ENCODE measurements around the gene ZC2HC1B. TPM values are rescaled to one million over a fixed set of nuclear protein-coding genes. Genes with fewer than 3 reads are reported as not detected.

Gene ZC2HC1B, protein sequence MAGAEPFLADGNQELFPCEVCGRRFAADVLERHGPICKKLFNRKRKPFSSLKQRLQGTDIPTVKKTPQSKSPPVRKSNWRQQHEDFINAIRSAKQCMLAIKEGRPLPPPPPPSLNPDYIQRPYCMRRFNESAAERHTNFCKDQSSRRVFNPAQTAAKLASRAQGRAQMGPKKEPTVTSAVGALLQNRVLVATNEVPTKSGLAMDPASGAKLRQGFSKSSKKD
- total RNA-seq, result not detected in 2 replicates
- long read RNA-seq, partial matches to known transcripts, result 0 of 1 reads
- long read RNA-seq, other reads (novel, unspliced or antisense), result 1 of 1 reads

DNA sequence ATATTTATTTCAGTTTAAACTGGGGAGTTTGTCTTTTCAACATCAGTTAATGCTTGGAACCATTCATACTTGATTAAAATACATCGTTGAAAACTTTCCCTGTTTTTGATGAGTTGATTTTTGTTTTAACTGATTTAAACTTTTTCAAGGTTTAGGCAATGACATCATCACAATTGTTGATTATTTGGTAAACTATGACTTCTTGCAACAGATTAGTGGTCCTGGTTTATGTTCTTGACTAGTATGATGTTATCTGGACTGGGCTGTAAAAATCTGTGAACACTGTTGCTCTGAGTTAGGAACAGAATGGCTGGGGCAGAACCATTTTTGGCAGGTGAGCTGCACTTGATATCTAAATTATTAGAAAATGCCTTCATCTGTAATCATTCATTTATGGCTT lies at the start of gene ZC2HC1B:
Gene ZC2HC1B, plus strand, starts transcription at position 241 of the 400 bp plus-strand sequence. Its CDS starts 66 bp downstream, at position 307.
- H3K27ac Mint-ChIP-seq, result no peak within 1 kb of the TSS
- no peaks in the 10 kb centered on the region for H3K27me3 Mint-ChIP-seq
- TF ChIP-seq, protein P1, sequence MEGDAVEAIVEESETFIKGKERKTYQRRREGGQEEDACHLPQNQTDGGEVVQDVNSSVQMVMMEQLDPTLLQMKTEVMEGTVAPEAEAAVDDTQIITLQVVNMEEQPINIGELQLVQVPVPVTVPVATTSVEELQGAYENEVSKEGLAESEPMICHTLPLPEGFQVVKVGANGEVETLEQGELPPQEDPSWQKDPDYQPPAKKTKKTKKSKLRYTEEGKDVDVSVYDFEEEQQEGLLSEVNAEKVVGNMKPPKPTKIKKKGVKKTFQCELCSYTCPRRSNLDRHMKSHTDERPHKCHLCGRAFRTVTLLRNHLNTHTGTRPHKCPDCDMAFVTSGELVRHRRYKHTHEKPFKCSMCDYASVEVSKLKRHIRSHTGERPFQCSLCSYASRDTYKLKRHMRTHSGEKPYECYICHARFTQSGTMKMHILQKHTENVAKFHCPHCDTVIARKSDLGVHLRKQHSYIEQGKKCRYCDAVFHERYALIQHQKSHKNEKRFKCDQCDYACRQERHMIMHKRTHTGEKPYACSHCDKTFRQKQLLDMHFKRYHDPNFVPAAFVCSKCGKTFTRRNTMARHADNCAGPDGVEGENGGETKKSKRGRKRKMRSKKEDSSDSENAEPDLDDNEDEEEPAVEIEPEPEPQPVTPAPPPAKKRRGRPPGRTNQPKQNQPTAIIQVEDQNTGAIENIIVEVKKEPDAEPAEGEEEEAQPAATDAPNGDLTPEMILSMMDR (IDR thresholded peaks at IDR 0.05; ENCODE audit: unreplicated experiment), result no peak
- DNase-seq (ENCODE audit: low spot score, unreplicated experiment), result no peak
- peaks cover 13% of the 10 kb centered on the region for H3K9me3 Mint-ChIP-seq (ENCODE audit: low read depth)
- H3K4me3 Mint-ChIP-seq (ENCODE audit: low read depth), result no peak within 1 kb of the TSS
- no peaks in the 10 kb centered on the region for H3K4me1 Mint-ChIP-seq (ENCODE audit: low read depth)
- peaks cover 41% of the 10 kb centered on the region for H3K36me3 Mint-ChIP-seq (ENCODE audit: insufficient read depth)

DNA sequence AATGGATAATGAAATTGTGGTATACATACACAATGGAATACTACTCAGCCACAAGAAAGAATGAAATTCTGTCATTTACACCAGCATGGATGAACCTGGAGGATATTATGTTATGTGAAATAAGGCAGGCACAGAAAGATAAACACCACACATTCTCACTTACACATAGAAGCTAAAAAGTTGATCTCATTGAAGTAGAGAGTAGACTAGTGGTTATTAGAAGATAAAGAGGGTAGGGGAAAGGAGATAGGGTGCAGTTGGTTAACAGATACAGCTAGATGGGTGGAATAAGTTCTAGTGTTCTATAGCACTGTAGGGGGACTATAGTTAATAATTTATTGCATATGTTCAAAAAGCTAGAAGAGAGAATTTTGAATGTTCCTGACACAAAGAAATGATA lies 46.7 kb upstream of the ZC2HC1B start:
- Mint-ChIP-seq H3K27me3 (no peaks in the 10 kb centered on the region), H3K36me3 (ENCODE audit: insufficient read depth) (peaks cover 11% of the 10 kb centered on the region), H3K4me3 (ENCODE audit: low read depth) (no peak overlapping the region), H3K4me1 (ENCODE audit: low read depth) (no peaks in the 10 kb centered on the region), H3K9me3 (ENCODE audit: low read depth) (no peaks in the 10 kb centered on the region), H3K27ac (no peak overlapping the region)
- TF ChIP-seq, protein P1 (IDR thresholded peaks at IDR 0.05; ENCODE audit: unreplicated experiment), result no peak
- no peak for DNase-seq (ENCODE audit: low spot score, unreplicated experiment)

DNA sequence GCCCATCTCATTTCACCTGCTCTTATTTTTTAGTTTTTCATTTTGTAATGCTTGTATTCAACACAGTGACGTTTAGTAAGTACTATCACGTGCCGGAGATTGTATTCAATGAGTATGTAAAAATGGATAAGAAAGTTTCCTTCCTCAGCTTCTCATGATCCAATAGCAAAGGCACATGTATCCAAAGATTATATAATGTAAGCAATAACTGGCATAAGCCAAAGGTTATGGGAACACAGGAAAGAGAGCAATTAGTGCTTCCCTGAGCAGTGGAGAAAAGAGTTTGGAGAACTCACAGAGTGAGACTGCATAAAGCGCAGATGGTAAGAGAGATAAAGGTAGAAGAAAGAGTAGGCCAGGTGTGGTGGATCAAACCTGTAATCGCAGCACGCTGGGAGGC lies 42.9 kb upstream of the ZC2HC1B start:
- H3K9me3 Mint-ChIP-seq (ENCODE audit: low read depth), result no peaks in the 10 kb centered on the region
- no peaks in the 10 kb centered on the region for H3K4me1 Mint-ChIP-seq (ENCODE audit: low read depth)
- no peaks in the 10 kb centered on the region for H3K27me3 Mint-ChIP-seq
- H3K27ac Mint-ChIP-seq, result no peak overlapping the region
- DNase-seq (ENCODE audit: low spot score, unreplicated experiment), result no peak
- no peak overlapping the region for H3K4me3 Mint-ChIP-seq (ENCODE audit: low read depth)
- H3K36me3 Mint-ChIP-seq (ENCODE audit: insufficient read depth), result peaks cover 9% of the 10 kb centered on the region
- TF ChIP-seq, protein P1 (IDR thresholded peaks at IDR 0.05; ENCODE audit: unreplicated experiment), result no peak

DNA sequence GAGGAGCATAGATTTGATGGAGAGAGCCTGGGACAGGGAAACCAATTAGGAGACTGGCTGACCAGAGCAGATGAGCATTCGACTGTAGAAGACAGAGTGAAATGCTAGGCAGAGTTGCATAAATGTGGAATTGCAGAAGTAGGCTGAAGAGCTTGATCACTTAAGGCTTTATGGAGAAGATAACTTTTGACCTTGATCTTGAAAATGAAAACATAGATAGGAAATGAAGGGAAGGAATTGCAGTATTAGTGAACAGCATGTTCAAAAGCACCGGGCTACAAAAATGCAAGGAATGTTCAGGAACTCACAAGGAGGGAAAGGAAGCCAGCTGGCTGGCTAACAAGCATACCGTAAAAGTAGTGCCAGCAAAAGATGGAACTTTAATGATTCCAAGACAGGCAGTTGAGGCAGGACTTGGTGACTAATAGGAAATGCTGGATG lies 41.7 kb upstream of the ZC2HC1B start:
- H3K4me3 Mint-ChIP-seq (ENCODE audit: low read depth), result no peak overlapping the region
- H3K27me3 Mint-ChIP-seq, result no peaks in the 10 kb centered on the region
- H3K27ac Mint-ChIP-seq, result no peak overlapping the region

DNA sequence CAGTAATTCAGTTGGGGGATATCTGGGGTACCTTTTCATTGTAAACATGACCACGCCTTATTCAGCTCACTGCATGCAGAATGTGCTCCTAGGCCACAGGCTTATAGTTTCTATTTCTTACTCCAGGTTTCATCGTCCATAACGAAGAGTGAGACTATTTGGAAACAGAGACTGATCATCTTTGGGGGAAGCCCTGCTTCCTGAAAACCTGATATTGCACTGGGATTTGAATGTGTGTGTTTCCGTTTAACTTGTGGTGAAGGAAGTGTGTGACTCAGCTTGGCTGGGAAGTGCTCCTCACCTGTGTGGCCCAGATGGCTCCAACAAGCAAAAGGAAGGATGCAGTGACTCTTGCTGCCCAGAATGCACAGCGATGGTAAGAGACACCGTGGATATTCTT lies 40.7 kb upstream of the ZC2HC1B start:
- H3K4me1 Mint-ChIP-seq (ENCODE audit: low read depth), result no peaks in the 10 kb centered on the region
- TF ChIP-seq, protein P1 (IDR thresholded peaks at IDR 0.05; ENCODE audit: unreplicated experiment), result no peak
- no peak overlapping the region for H3K27ac Mint-ChIP-seq
- H3K9me3 Mint-ChIP-seq (ENCODE audit: low read depth), result no peaks in the 10 kb centered on the region
- H3K27me3 Mint-ChIP-seq, result no peaks in the 10 kb centered on the region
- DNase-seq (ENCODE audit: low spot score, unreplicated experiment), result no peak
- H3K4me3 Mint-ChIP-seq (ENCODE audit: low read depth), result no peak overlapping the region
- H3K36me3 Mint-ChIP-seq (ENCODE audit: insufficient read depth), result peaks cover 6% of the 10 kb centered on the region

More for the DNA sequence above, 41.7 kb upstream of the ZC2HC1B start:
- TF ChIP-seq, protein P1 (IDR thresholded peaks at IDR 0.05; ENCODE audit: unreplicated experiment), result no peak
- DNase-seq (ENCODE audit: low spot score, unreplicated experiment), result no peak
- Mint-ChIP-seq H3K4me1 (ENCODE audit: low read depth) (no peaks in the 10 kb centered on the region), H3K9me3 (ENCODE audit: low read depth) (no peaks in the 10 kb centered on the region), H3K36me3 (ENCODE audit: insufficient read depth) (peaks cover 8% of the 10 kb centered on the region)
